HUES48 (cell line): ENCODE data around the gene MYH10.

ENCODE experiments used
- H3K27ac ChIP-seq: one replicate; pipeline ENCODE4 v1.7.0; 2013; ENCODE audit warnings: low read depth, low read length, inconsistent platforms
- H3K27me3 ChIP-seq: 2 replicates; pipeline ENCODE4 v1.6.1; 2013; ENCODE audit warnings: mild to moderate bottlenecking, low read length; ENCODE audit not compliant: control insufficient read depth, insufficient read depth
- H3K36me3 ChIP-seq: 2 replicates; pipeline ENCODE4 v1.6.1; 2013; ENCODE audit warnings: low read length; ENCODE audit not compliant: control insufficient read depth, insufficient read depth
- H3K4me1 ChIP-seq: 2 replicates; pipeline ENCODE4 v1.6.1; 2013; ENCODE audit warnings: mild to moderate bottlenecking, low read length; ENCODE audit not compliant: control insufficient read depth, insufficient read depth
- H3K4me3 ChIP-seq: 2 replicates; pipeline ENCODE4 v1.5.1; 2013; ENCODE audit warnings: mild to moderate bottlenecking, low read depth, low read length
- H3K9ac ChIP-seq: 2 replicates; pipeline ENCODE4 v1.6.1; 2013; ENCODE audit warnings: mild to moderate bottlenecking, low read depth, low read length, moderate library complexity
- H3K9me3 ChIP-seq: 2 replicates; pipeline ENCODE4 v1.6.1; 2013; ENCODE audit warnings: low read length; ENCODE audit not compliant: control insufficient read depth, insufficient read depth

The MYH10 gene

GRCh38 chr17:8482546-8482945 is 148.0 kb downstream of the MYH10 start:
- Histone ChIP-seq H3K4me3 (no peak overlapping the region), H3K27me3 (no peaks in the 10 kb centered on the region), H3K4me1 (no peaks in the 10 kb centered on the region), H3K9ac (no peak overlapping the region), H3K36me3 (peaks cover 100% of the 10 kb centered on the region), H3K27ac (no peak overlapping the region), H3K9me3 (no peaks in the 10 kb centered on the region)

- Histone ChIP-seq H3K4me3 (no peak overlapping the region), H3K9me3 (no peaks in the 10 kb centered on the region), H3K36me3 (peaks cover 100% of the 10 kb centered on the region), H3K4me1 (no peaks in the 10 kb centered on the region), H3K27ac (no peak overlapping the region), H3K9ac (no peak overlapping the region), H3K27me3 (no peaks in the 10 kb centered on the region)
Observed at GRCh38 chr17:8481703-8482102, 148.8 kb downstream of the MYH10 start.

- Histone ChIP-seq H3K9me3 (no peaks in the 10 kb centered on the region), H3K9ac (no peak overlapping the region), H3K4me3 (no peak overlapping the region), H3K36me3 (peaks cover 100% of the 10 kb centered on the region), H3K4me1 (no peaks in the 10 kb centered on the region), H3K27ac (no peak overlapping the region), H3K27me3 (no peaks in the 10 kb centered on the region)
Observed at GRCh38 chr17:8481089-8481488, 149.4 kb downstream of the MYH10 start.

GRCh38 chr17:8480011-8480976 is 150.2 kb downstream of the MYH10 start:
- peaks cover 100% of the 10 kb centered on the region for H3K36me3 ChIP-seq
- H3K27me3 ChIP-seq, result no peaks in the 10 kb centered on the region
- H3K4me3 ChIP-seq, result no peak overlapping the region
- no peak overlapping the region for H3K27ac ChIP-seq
- H3K9ac ChIP-seq, result no peak overlapping the region
- H3K4me1 ChIP-seq, result no peaks in the 10 kb centered on the region
- no peaks in the 10 kb centered on the region for H3K9me3 ChIP-seq

GRCh38 chr17:8479431-8479947 is 151.0 kb downstream of the MYH10 start:
- no peaks in the 10 kb centered on the region for H3K9me3 ChIP-seq
- no peaks in the 10 kb centered on the region for H3K27me3 ChIP-seq
- H3K36me3 ChIP-seq, result peaks cover 100% of the 10 kb centered on the region
- H3K4me1 ChIP-seq, result no peaks in the 10 kb centered on the region
- H3K9ac ChIP-seq, result no peak overlapping the region
- H3K27ac ChIP-seq, result no peak overlapping the region
- no peak overlapping the region for H3K4me3 ChIP-seq

- Histone ChIP-seq H3K36me3 (peaks cover 99% of the 10 kb centered on the region), H3K9ac (no peak overlapping the region), H3K9me3 (no peaks in the 10 kb centered on the region), H3K27me3 (no peaks in the 10 kb centered on the region), H3K27ac (no peak overlapping the region), H3K4me1 (no peaks in the 10 kb centered on the region), H3K4me3 (no peak overlapping the region)
Observed at GRCh38 chr17:8477715-8478441, 152.6 kb downstream of the MYH10 start.

GRCh38 chr17:8477171-8477570 is 153.4 kb downstream of the MYH10 start:
- peaks cover 96% of the 10 kb centered on the region for H3K36me3 ChIP-seq

GRCh38 chr17:8476741-8477140 is 153.8 kb downstream of the MYH10 start:
- no peak overlapping the region for H3K27ac ChIP-seq
- no peaks in the 10 kb centered on the region for H3K9me3 ChIP-seq
- peaks cover 96% of the 10 kb centered on the region for H3K36me3 ChIP-seq
- H3K9ac ChIP-seq, result no peak overlapping the region
- no peaks in the 10 kb centered on the region for H3K27me3 ChIP-seq
- no peak overlapping the region for H3K4me3 ChIP-seq
- no peaks in the 10 kb centered on the region for H3K4me1 ChIP-seq

More at GRCh38 chr17:8477171-8477570, 153.4 kb downstream of the MYH10 start:
- Histone ChIP-seq H3K9me3 (no peaks in the 10 kb centered on the region), H3K9ac (no peak overlapping the region), H3K27ac (no peak overlapping the region), H3K4me3 (no peak overlapping the region), H3K27me3 (no peaks in the 10 kb centered on the region), H3K4me1 (no peaks in the 10 kb centered on the region)

GRCh38 chr17:8475781-8476180 is 154.7 kb downstream of the MYH10 start:
- Histone ChIP-seq H3K27ac (no peak overlapping the region), H3K27me3 (no peaks in the 10 kb centered on the region), H3K9ac (no peak overlapping the region), H3K4me1 (no peaks in the 10 kb centered on the region), H3K36me3 (peaks cover 92% of the 10 kb centered on the region), H3K9me3 (no peaks in the 10 kb centered on the region), H3K4me3 (no peak overlapping the region)

GRCh38 chr17:8475227-8475626 is 155.3 kb downstream of the MYH10 start:
- no peaks in the 10 kb centered on the region for H3K4me1 ChIP-seq
- H3K27me3 ChIP-seq, result no peaks in the 10 kb centered on the region
- H3K4me3 ChIP-seq, result no peak overlapping the region
- no peaks in the 10 kb centered on the region for H3K9me3 ChIP-seq
- H3K9ac ChIP-seq, result no peak overlapping the region
- H3K27ac ChIP-seq, result no peak overlapping the region
- H3K36me3 ChIP-seq, result peaks cover 87% of the 10 kb centered on the region

GRCh38 chr17:8474826-8475225 is 155.7 kb downstream of the MYH10 start:
- Histone ChIP-seq H3K4me3 (no peak overlapping the region), H3K36me3 (peaks cover 83% of the 10 kb centered on the region), H3K27me3 (no peaks in the 10 kb centered on the region), H3K27ac (no peak overlapping the region), H3K9ac (no peak overlapping the region), H3K4me1 (no peaks in the 10 kb centered on the region), H3K9me3 (no peaks in the 10 kb centered on the region)
